H1 (cell line): ENCODE measurements around the gene GSK3B. TPM values are rescaled to one million over a fixed set of nuclear protein-coding genes. Genes with fewer than 3 reads are reported as not detected.
A peak's percentile ranks its signal among the peaks of the same experiment; 100 is the strongest.

Experiments
- CTCF ChIA-PET: fragments of 300-600 bp; sonication (Branson Sonifier 250); formaldehyde crosslinking; loops from one replicate; lab custom pipeline; 2021; ENCODE audit not compliant: partially characterized antibody; lab: Charles Lee
- POLR2A ChIA-PET: fragments of 300-600 bp; sonication (Branson Sonifier 250); formaldehyde crosslinking; loops from one replicate; lab custom pipeline; 2021; ENCODE audit warnings: inconsistent platforms; ENCODE audit not compliant: partially characterized antibody; lab: Charles Lee
- DNase-seq, 2 experiments: peaks; one replicate each; pipeline versions ENCODE4 v3.0.0 to v3.0.0-alpha.2; 2010 to 2022; ENCODE audit warnings: low spot score in 2 of 2, low read depth in 1 of 2, mixed read lengths in 1 of 2
- FAIRE-seq: peaks from 2 replicates; lab custom pipeline; 2011; peaks lifted over from hg19 to GRCh38; lab: Jason Lieb, UNC
- H2AFZ ChIP-seq: 2 replicates; pipeline ENCODE4 v1.8.1; 2012; ENCODE audit warnings: low read length, inconsistent platforms
- H2AK5ac ChIP-seq: 2 replicates; pipeline ENCODE4 v1.6.1; 2013; ENCODE audit warnings: low read depth, low read length
- H2BK120ac ChIP-seq: replicated peaks from 2 replicates; pipeline ENCODE3; 2013; ENCODE audit warnings: low read depth, low read length, inconsistent platforms
- H2BK12ac ChIP-seq: 2 replicates; pipeline ENCODE4 v1.6.1; 2013; ENCODE audit warnings: low read depth, low read length
- H2BK15ac ChIP-seq: 2 replicates; pipeline ENCODE4 v1.6.1; 2013; ENCODE audit warnings: low read length
- H2BK20ac ChIP-seq: 2 replicates; pipeline ENCODE4 v1.6.1; 2013; ENCODE audit warnings: low read length
- H2BK5ac ChIP-seq: 2 replicates; pipeline ENCODE4 v1.6.1; 2013; ENCODE audit warnings: low read depth, low read length
- H3K14ac ChIP-seq: 2 replicates; pipeline ENCODE4 v1.6.1; 2013; ENCODE audit warnings: inconsistent platforms; ENCODE audit not compliant: insufficient read length
- H3K18ac ChIP-seq: 2 replicates; pipeline ENCODE4 v1.6.1; 2013; ENCODE audit warnings: low read length; ENCODE audit errors: extremely low read depth
- H3K23ac ChIP-seq: 2 replicates; pipeline ENCODE4 v1.6.1; 2013; ENCODE audit warnings: inconsistent platforms; ENCODE audit not compliant: insufficient read length
- H3K23me2 ChIP-seq: 2 replicates; pipeline ENCODE4 v1.6.1; 2013; ENCODE audit warnings: low read depth, low read length
- H3K27ac ChIP-seq: 2 replicates; pipeline ENCODE4 v1.6.1; 2011; ENCODE audit warnings: low read depth, low read length, inconsistent platforms
- H3K27me3 ChIP-seq, 4 experiments: replicated peaks in 1 of 4; 1 replicate in 1 of 4; 2 replicates in 3 of 4; pipeline versions ENCODE4 v1.6.1 to v1.8.1; 2011 to 2013; ENCODE audit warnings: low read length in 3 of 4, mild to moderate bottlenecking in 3 of 4, inconsistent platforms in 2 of 4, mixed read lengths in 2 of 4, moderate library complexity in 1 of 4; ENCODE audit not compliant: control insufficient read depth in 3 of 4, insufficient read depth in 3 of 4; ENCODE audit errors: extremely low read depth in 1 of 4
- H3K36me3 ChIP-seq, 4 experiments: 2 replicates each; pipeline versions ENCODE4 v1.6.1 to v1.8.1; 2011 to 2013; ENCODE audit warnings: mild to moderate bottlenecking in 4 of 4, low read length in 3 of 4, moderate library complexity in 2 of 4, control low read depth in 1 of 4, inconsistent platforms in 1 of 4; ENCODE audit not compliant: insufficient read depth in 4 of 4, control insufficient read depth in 2 of 4
- H3K4ac ChIP-seq: replicated peaks from 2 replicates; pipeline ENCODE3; 2013; ENCODE audit warnings: low read length, low read depth, mixed read lengths, inconsistent platforms; ENCODE audit not compliant: insufficient read length
- H3K4me1 ChIP-seq, 4 experiments: replicated peaks in 1 of 4; 1 replicate in 1 of 4; 2 replicates in 3 of 4; pipeline versions ENCODE4 v1.6.1 to v1.8.1; 2011 to 2013; ENCODE audit warnings: low read length in 3 of 4, inconsistent platforms in 2 of 4, mixed read lengths in 1 of 4; ENCODE audit not compliant: insufficient read depth in 4 of 4, control insufficient read depth in 3 of 4
- H3K4me2 ChIP-seq, 2 experiments: 2 replicates each; pipeline versions ENCODE4 v1.6.1 to v1.8.1; 2011 to 2013; ENCODE audit warnings: low read depth in 2 of 2, low read length in 2 of 2, control low read depth in 1 of 2, inconsistent platforms in 1 of 2, mild to moderate bottlenecking in 1 of 2; ENCODE audit not compliant: insufficient read depth in 1 of 2
- H3K4me3 ChIP-seq, 4 experiments: fragments of 200-600, 300-600 bp in 1 of 4; sonication (generic), shearing (Covaris generic), sonication (Bioruptor Twin) in 1 of 4; 2 replicates each; pipeline versions ENCODE4 v1.5.1 to v1.8.1; 2011 to 2016; ENCODE audit warnings: low read length in 4 of 4, low read depth in 3 of 4, control low read depth in 2 of 4, inconsistent platforms in 2 of 4, mild to moderate bottlenecking in 2 of 4, mixed read lengths in 1 of 4, moderate library complexity in 1 of 4; ENCODE audit not compliant: insufficient read depth in 2 of 4; ENCODE audit errors: extremely low read depth in 1 of 4
- H3K56ac ChIP-seq: replicated peaks from 2 replicates; pipeline ENCODE3; 2013; ENCODE audit warnings: low read depth, mild to moderate bottlenecking, mixed read lengths, low read length, inconsistent platforms; ENCODE audit not compliant: insufficient read length
- H3K79me1 ChIP-seq: 2 replicates; pipeline ENCODE4 v1.6.1; 2013; ENCODE audit warnings: low read depth, low read length, control low read depth
- H3K79me2 ChIP-seq, 2 experiments: 2 replicates each; pipeline versions ENCODE4 v1.6.1 to v1.8.1; 2012 to 2013; ENCODE audit warnings: low read length in 2 of 2, mild to moderate bottlenecking in 2 of 2, inconsistent platforms in 1 of 2; ENCODE audit not compliant: insufficient read depth in 2 of 2, control insufficient read depth in 1 of 2
- H3K9ac ChIP-seq, 4 experiments: replicated peaks in 1 of 4; 1 replicate in 1 of 4; 2 replicates in 3 of 4; pipeline versions ENCODE4 v1.6.1 to v1.8.1; 2011 to 2013; ENCODE audit warnings: low read depth in 3 of 4, low read length in 3 of 4, control low read depth in 2 of 4, mild to moderate bottlenecking in 2 of 4, moderate library complexity in 2 of 4, inconsistent platforms in 1 of 4; ENCODE audit errors: extremely low read depth in 1 of 4
- H3K9me3 ChIP-seq, 2 experiments: 2 replicates each; pipeline versions ENCODE4 v1.6.1 to v1.8.1; 2012 to 2013; ENCODE audit warnings: mild to moderate bottlenecking in 2 of 2, moderate library complexity in 2 of 2, control low read depth in 1 of 2, inconsistent platforms in 1 of 2, low read depth in 1 of 2, low read length in 1 of 2, mixed read lengths in 1 of 2; ENCODE audit not compliant: insufficient read depth in 2 of 2
- H4K20me1 ChIP-seq, 2 experiments: replicated peaks in 1 of 2; 2 replicates each; pipeline versions ENCODE3 to v1.8.1; 2011 to 2013; ENCODE audit warnings: inconsistent platforms in 2 of 2, low read length in 2 of 2, mild to moderate bottlenecking in 1 of 2; ENCODE audit not compliant: insufficient read depth in 2 of 2, control insufficient read depth in 1 of 2
- H4K5ac ChIP-seq: 2 replicates; pipeline ENCODE4 v1.6.1; 2013; ENCODE audit warnings: low read length, low read depth, mixed read lengths, inconsistent platforms; ENCODE audit not compliant: insufficient read length
- H4K8ac ChIP-seq: 2 replicates; pipeline ENCODE4 v1.8.0; 2013; ENCODE audit warnings: mild to moderate bottlenecking, moderate library complexity, low read length, inconsistent platforms; ENCODE audit not compliant: insufficient read depth; ENCODE audit errors: extremely low read depth
- H4K91ac ChIP-seq: replicated peaks from 2 replicates; pipeline ENCODE3; 2013; ENCODE audit warnings: low read length, mixed read lengths, inconsistent platforms; ENCODE audit not compliant: insufficient read length
- CHD1 ChIP-seq: IDR thresholded peaks from 2 replicates; pipeline ENCODE4 v1.6.1; 2012; ENCODE audit warnings: low read depth, low read length, improper control_type of control experiment
- CHD2 ChIP-seq: IDR thresholded peaks from 2 replicates; pipeline ENCODE4 v1.6.1; 2012; ENCODE audit warnings: low read length, improper control_type of control experiment
- CTBP2 ChIP-seq: IDR thresholded peaks from 2 replicates; pipeline ENCODE4 v1.7.0; 2011; ENCODE audit warnings: borderline replicate concordance, mild to moderate bottlenecking, moderate library complexity, mixed read lengths, low read length; ENCODE audit not compliant: insufficient read depth, insufficient read length
- SAP30 ChIP-seq: fragments of 300-600 bp; sonication (generic); IDR thresholded peaks from 2 replicates; pipeline ENCODE4 v1.7.1; 2012; ENCODE audit warnings: low read length, moderate library complexity, mild to moderate bottlenecking, inconsistent platforms; ENCODE audit not compliant: insufficient read depth, insufficient replicate concordance
- SIN3A ChIP-seq, 2 experiments: IDR thresholded peaks in 1 of 2; conservative IDR thresholded peaks in 1 of 2; 2 replicates each; pipeline ENCODE4 v1.6.1; 2011 to 2012; ENCODE audit warnings: low read length in 2 of 2, improper control_type of control experiment in 1 of 2, low read depth in 1 of 2, mild to moderate bottlenecking in 1 of 2
- SP2 ChIP-seq: IDR thresholded peaks from 2 replicates; pipeline ENCODE4 v1.6.1; 2012; ENCODE audit warnings: mild to moderate bottlenecking, low read length, inconsistent platforms
- SP4 ChIP-seq: IDR thresholded peaks from 2 replicates; pipeline ENCODE4 v1.6.1; 2012; ENCODE audit warnings: low read length, inconsistent platforms
- SRF ChIP-seq: IDR thresholded peaks from 2 replicates; pipeline ENCODE4 v1.6.1; 2011; ENCODE audit warnings: mild to moderate bottlenecking, low read depth, low read length, moderate library complexity
- SUZ12 ChIP-seq: fragments of 200-600 bp; sonication (generic); IDR thresholded peaks from 2 replicates; pipeline ENCODE4 v1.6.1; 2012; ENCODE audit warnings: mild to moderate bottlenecking, inconsistent platforms, low read length, moderate library complexity, mixed read lengths
- TCF12 ChIP-seq: IDR thresholded peaks from 2 replicates; pipeline ENCODE4 v1.6.1; 2011; ENCODE audit warnings: low read depth, mild to moderate bottlenecking, low read length
- WGBS, 2 experiments: shearing (Covaris generic) in 1 of 2; methylation state at CpG; one replicate each; pipeline versions ENCODE4 v1.1.6 to v1.1.7; 2013 to 2015; ENCODE audit warnings: low lambda C conversion rate in 2 of 2, mixed read lengths in 2 of 2, inconsistent platforms in 1 of 2, low coverage in 1 of 2, missing lambda C conversion rate in 1 of 2; ENCODE audit not compliant: insufficient replicate concordance in 2 of 2, insufficient coverage in 1 of 2, insufficient read length in 1 of 2; ENCODE audit errors: extremely low coverage in 1 of 2, missing lambda C conversion rate in 1 of 2; 5-methylcytosine and 5-hydroxymethylcytosine counted together
- polyA plus RNA-seq, 7 experiments: library from polyadenylated mRNA; depleted of rRNA in 3 of 7; stranded (reverse) in 5 of 7; unstranded in 2 of 7; fragments of >200 nt in 5 of 7; fragments of 200-250 nt in 2 of 7; gene quantifications; 1 replicate in 5 of 7; 2 replicates in 1 of 7; 4 replicates in 1 of 7; pipeline versions ENCODE4 v1.2.1 to v1.2.3, GENCODE V29; 2011 to 2013; ENCODE audit warnings: missing spikeins in 2 of 7, mixed read lengths in 2 of 7
- total RNA-seq: library from RNA; stranded (reverse); fragmentation: NEBNext Ultra II Directional; extraction: Animal tissue kit (Norgen Biotek cat#: 25700); gene quantifications from 2 replicates; pipeline ENCODE4 v1.2.1, GENCODE V29; 2021

Gene GSK3B
- total and polyA plus RNA-seq, 2 of the 8 experiments (the other 6 are each of a cell fraction or from before 2014, with no cell fraction given): 24.2 to 50.7 TPM

- 1% methylated on average over 22 of the region's 22 CpGs; no CpG with 5 or more reads in 1 of the 2 experiments for WGBS, 2 experiments
- POLR2A ChIA-PET: interaction anchor here (0.8 to 2.9 kb wide), 11 partner anchors 11 to 357 kb away, joined by 3 to 14 read pairs (median 3); partner anchors contain the start of genes FSTL1 and LRRC58
- no peak overlapping the region for H2AK5ac ChIP-seq
- no peak overlapping the region for H3K14ac ChIP-seq
- H3K18ac ChIP-seq: no peak overlapping the region
- no peaks in the 10 kb centered on the region for H3K27me3 ChIP-seq
- peak overlapping the region; percentile 74 to 94 (median 90) for H3K4me3 ChIP-seq
- peaks cover 37 to 80% of the 10 kb centered on the region in 2 experiments for H3K79me2 ChIP-seq
- H4K20me1 ChIP-seq: peaks cover 11% of the 10 kb centered on the region in 2 experiments
- H2BK120ac ChIP-seq: no peak overlapping the region
- H4K91ac ChIP-seq: peak overlapping the region; percentile 77
- peak overlapping the region; percentile 91 for H3K27ac ChIP-seq
- H4K8ac ChIP-seq: no peak overlapping the region
- H2BK20ac ChIP-seq: no peak overlapping the region
- no peak overlapping the region for H3K4ac ChIP-seq
- H3K9me3 ChIP-seq: no peaks in the 10 kb centered on the region
- no peak overlapping the region for H3K23ac ChIP-seq
- no peak for FAIRE-seq
- peak in 1 of 2 experiments; percentile 33 for DNase-seq
- no peak overlapping the region for H4K5ac ChIP-seq
- H3K79me1 ChIP-seq: no peaks in the 10 kb centered on the region; the same call in 1 of the 2 replicates
- H2AFZ ChIP-seq: peak overlapping the region; percentile 15; the same call in 1 of the 2 replicates
- H3K36me3 ChIP-seq: peaks cover 0 to 2% (median 0%) of the 10 kb centered on the region in 4 experiments; a peak in 1 of 8 replicates
- H2BK5ac ChIP-seq: peak overlapping the region; percentile 88; the same call in 1 of the 2 replicates
- H3K9ac ChIP-seq: peak overlapping the region in 3 of 4 experiments; percentile 54 to 87 (median 66); a peak in 6 of 7 replicates
- CTCF ChIA-PET: interaction anchor here (0.6 kb wide), 1 partner anchor 7 kb away, joined by 3 read pairs; no protein-coding TSS in a partner anchor
- H2BK12ac ChIP-seq: no peak overlapping the region
- H3K4me1 ChIP-seq: peaks cover 0 to 6% (median under 1%) of the 10 kb centered on the region in 4 experiments; a peak in 5 of 7 replicates
- H3K56ac ChIP-seq: no peak overlapping the region
- H3K4me2 ChIP-seq: peak overlapping the region; percentile 56 to 79
- no peak overlapping the region for H2BK15ac ChIP-seq
- peaks cover 7% of the 10 kb centered on the region; the same call in 1 of the 2 replicates for H3K23me2 ChIP-seq
- TF ChIP-seq SAP30 (no peak), SP2 (no peak), SRF (no peak), CHD1 (no peak; the same call in 1 of the 2 replicates), SIN3A (conservative IDR thresholded peaks at IDR 0.05 in 1 of 2, IDR thresholded peaks at IDR 0.05 in 1 of 2; ENCODE audit: low read depth in 1 of 2, low read length in 2 of 2) (peak; percentile 78; a peak in 2 of 4 replicates), SUZ12 (no peak), CHD2 (peak; percentile 72; the same call in 1 of the 2 replicates), SP4 (no peak), TCF12 (no peak), CTBP2 (no peak)
These were observed 932 bp downstream of the GSK3B start for GRCh38 chr3:120093119-120093910.
